Small intestine (tissue), 7 donors: ENCODE measurements around the gene CEP131. TPM values are rescaled to one million over a fixed set of nuclear protein-coding genes. Genes with fewer than 3 reads are reported as not detected.

ENCODE experiments used
- DNase-seq, 2 donors: peaks; one replicate each; pipeline versions ENCODE4 v3.0.0 to v3.0.0-alpha.2; 2013
- FAIRE-seq: peaks from 2 replicates; lab custom pipeline; 2012; peaks lifted over from hg19 to GRCh38; lab: Jason Lieb, UNC
- H3K27ac ChIP-seq, 3 donors: one replicate each; pipeline ENCODE4 v1.5.1; 2013; ENCODE audit warnings: low read length in 2 of 3, mild to moderate bottlenecking in 2 of 3, control low read depth in 1 of 3, inconsistent platforms in 1 of 3, low read depth in 1 of 3, moderate library complexity in 1 of 3
- H3K27me3 ChIP-seq, 3 donors: one replicate each; pipeline ENCODE4 v1.6.1; 2013; ENCODE audit warnings: low read length in 3 of 3, inconsistent platforms in 1 of 3; ENCODE audit not compliant: control insufficient read depth in 3 of 3, insufficient read depth in 3 of 3
- H3K36me3 ChIP-seq, 3 donors: one replicate each; pipeline ENCODE4 v1.6.1; 2013; ENCODE audit warnings: low read length in 3 of 3, inconsistent platforms in 1 of 3, low read depth in 1 of 3, mild to moderate bottlenecking in 1 of 3, moderate library complexity in 1 of 3; ENCODE audit not compliant: control insufficient read depth in 3 of 3, insufficient read depth in 2 of 3
- H3K4me1 ChIP-seq, 3 donors: one replicate each; pipeline ENCODE4 v1.6.1; 2013; ENCODE audit warnings: low read length in 2 of 3, inconsistent platforms in 1 of 3, low read depth in 1 of 3, mild to moderate bottlenecking in 1 of 3, moderate library complexity in 1 of 3; ENCODE audit not compliant: control insufficient read depth in 3 of 3, insufficient read depth in 2 of 3
- H3K4me3 ChIP-seq, 3 donors: one replicate each; pipeline ENCODE4 v1.5.1; 2013; ENCODE audit warnings: low read length in 3 of 3, control low read depth in 1 of 3, inconsistent platforms in 1 of 3, low read depth in 1 of 3, mild to moderate bottlenecking in 1 of 3, moderate library complexity in 1 of 3
- H3K9me3 ChIP-seq, 2 donors: one replicate each; pipeline ENCODE4 v1.6.1; 2013; ENCODE audit warnings: low read depth in 1 of 2, low read length in 1 of 2; ENCODE audit not compliant: control insufficient read depth in 2 of 2, insufficient read depth in 1 of 2
- WGBS, 3 donors: extraction: QIAGEN DNeasy Blood & Tissue Kit; methylation state at CpG; one replicate each; pipeline ENCODE4 v1.1.7; 2013; 5-methylcytosine and 5-hydroxymethylcytosine counted together
- polyA plus RNA-seq, 4 donors: library from polyadenylated mRNA; stranded (reverse) in 3 of 4; unstranded in 1 of 4; fragments of 200-250 nt in 3 of 4; fragments of 120-200 nt in 1 of 4; gene quantifications; one replicate each; pipeline versions ENCODE4 v1.2.1 to v1.2.3, GENCODE V29; 2013
- donor health status: healthy with polysubstance abuse.
- donor health status: control.
- donor health status: control.
- donor health status: Bipolar disorder and iron deficiency.
- donor health status: healthy.

Gene CEP131
- polyA plus RNA-seq, 4 donors, result 4.0 to 8.8 (median 6.6) TPM

- Histone ChIP-seq H3K4me1 (peaks cover 0 to 17% (median 0%) of the 10 kb centered on the region in 3 donors), H3K27ac (no peak overlapping the region), H3K9me3 (peaks cover 0 to 21% of the 10 kb centered on the region in 2 donors), H3K27me3 (no peaks in the 10 kb centered on the region), H3K36me3 (peaks cover 0 to 2% (median 0%) of the 10 kb centered on the region in 3 donors), H3K4me3 (no peak overlapping the region)
- FAIRE-seq (no peak), DNase-seq (no peak)
- WGBS, 3 donors, result 41 to 73% (median 62%) methylated on average over 23 to 25 of the region's 25 CpGs
These were observed 44.4 kb downstream of the CEP131 start for GRCh38 chr17:81178136-81179091.

- Histone ChIP-seq H3K4me1 (peaks cover 0 to 21% (median 0%) of the 10 kb centered on the region in 3 donors), H3K36me3 (peaks cover 0 to 2% (median 0%) of the 10 kb centered on the region in 3 donors), H3K4me3 (no peak overlapping the region), H3K27me3 (no peaks in the 10 kb centered on the region), H3K9me3 (peaks cover 0 to 30% of the 10 kb centered on the region in 2 donors), H3K27ac (no peak overlapping the region)
- DNase-seq (no peak), FAIRE-seq (no peak)
- 86 to 98% (median 91%) methylated on average over 7 of the region's 7 CpGs for WGBS, 3 donors
These were observed 46.1 kb downstream of the CEP131 start for GRCh38 chr17:81176666-81177065.

DNA sequence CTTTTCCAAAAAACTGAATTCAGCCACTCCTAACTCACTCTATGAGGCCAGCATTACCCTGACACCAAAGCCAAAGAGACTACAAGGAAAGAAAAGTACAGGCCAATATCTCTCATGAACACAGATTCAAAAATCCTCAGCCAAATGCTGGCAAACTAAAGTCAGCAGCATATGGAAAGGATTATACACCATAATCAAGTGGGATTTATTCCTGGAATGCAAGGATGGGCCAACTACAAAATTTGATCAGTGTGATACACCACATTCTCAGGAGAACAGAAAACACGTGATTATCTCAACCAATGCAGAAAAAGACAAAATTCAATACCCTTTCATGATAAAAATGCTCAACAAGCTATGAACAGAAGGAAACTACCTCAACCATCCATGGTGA lies 49.0 kb downstream of the CEP131 start:
- Histone ChIP-seq H3K9me3 (peaks cover 0 to 30% of the 10 kb centered on the region in 2 donors), H3K36me3 (peaks cover 0 to 4% (median 0%) of the 10 kb centered on the region in 3 donors), H3K27ac (no peak overlapping the region), H3K4me3 (no peak overlapping the region), H3K27me3 (no peaks in the 10 kb centered on the region), H3K4me1 (peaks cover 0 to 12% (median 0%) of the 10 kb centered on the region in 3 donors)
- 76 to 82% (median 82%) methylated on average over 1 of the region's 1 CpG for WGBS, 3 donors
- no peak for DNase-seq
- no peak for FAIRE-seq

DNA sequence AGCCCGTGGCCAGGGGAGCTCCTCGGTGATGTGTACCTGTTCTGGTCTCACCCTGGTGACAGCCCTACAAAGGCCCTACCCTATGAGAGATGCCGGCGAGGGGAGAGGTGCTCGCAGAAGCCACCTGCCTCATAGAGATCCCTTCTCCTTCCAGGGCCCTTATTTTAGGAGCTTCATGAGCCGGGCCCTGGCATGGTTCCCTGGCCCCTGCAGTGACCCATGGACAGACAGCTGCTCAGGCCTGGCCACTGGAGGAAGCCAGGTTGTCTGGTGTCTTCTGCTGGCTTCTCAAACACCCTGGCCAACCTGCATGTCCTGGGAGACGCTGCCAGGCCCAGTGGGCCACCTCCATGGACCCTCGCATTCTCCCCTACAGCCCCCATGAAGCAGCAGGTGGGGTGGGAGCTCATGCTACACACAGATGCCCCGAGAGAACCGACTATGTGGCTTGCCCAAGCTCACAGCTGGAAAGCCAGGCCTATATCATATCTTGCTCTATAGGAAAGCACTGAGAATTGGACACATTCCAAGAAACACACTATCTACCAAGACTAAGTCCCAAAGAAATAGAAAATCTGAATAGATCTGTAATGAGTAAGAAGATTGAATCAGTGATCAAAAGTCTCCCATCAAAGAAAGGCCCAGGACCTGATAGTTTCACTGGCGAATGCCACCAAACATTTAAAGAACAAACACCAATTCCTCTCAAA lies 49.6 kb downstream of the CEP131 start:
- WGBS, 3 donors, result 72 to 87% (median 77%) methylated on average over 11 of the region's 11 CpGs
- Histone ChIP-seq H3K4me1 (peaks cover 0 to 7% (median 0%) of the 10 kb centered on the region in 3 donors), H3K27me3 (no peaks in the 10 kb centered on the region), H3K9me3 (peaks cover 0 to 30% of the 10 kb centered on the region in 2 donors), H3K36me3 (peaks cover 0 to 8% (median 0%) of the 10 kb centered on the region in 3 donors), H3K27ac (no peak overlapping the region), H3K4me3 (no peak overlapping the region)
- FAIRE-seq, result no peak
- no peak for DNase-seq

DNA sequence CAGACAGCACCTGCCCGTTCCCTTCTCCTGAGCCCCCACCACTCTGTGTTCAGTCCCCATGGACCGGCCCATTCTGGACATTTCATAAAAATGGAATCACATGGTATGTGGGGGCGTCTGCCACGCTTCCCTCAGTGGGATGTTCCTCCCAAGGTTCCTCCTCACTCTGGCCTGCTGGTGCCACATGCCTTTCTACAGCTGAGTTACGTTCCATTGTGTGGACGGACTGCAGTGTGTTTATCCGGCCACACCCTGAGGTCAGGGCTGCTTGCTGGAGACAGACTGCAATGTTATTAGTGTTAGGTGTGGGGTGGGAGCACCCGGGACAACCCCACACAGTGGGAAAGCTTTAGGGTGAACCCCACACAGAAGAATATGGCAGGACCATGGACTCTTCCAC lies 50.8 kb downstream of the CEP131 start:
- WGBS, 3 donors, result 27 to 57% (median 41%) methylated on average over 8 of the region's 8 CpGs
- no peaks in the 10 kb centered on the region for H3K27me3 ChIP-seq
- FAIRE-seq (no peak), DNase-seq (no peak)
- H3K4me3 ChIP-seq, result no peak overlapping the region
- H3K9me3 ChIP-seq, result peaks cover 0 to 27% of the 10 kb centered on the region in 2 donors
- peaks cover 0 to 18% (median 0%) of the 10 kb centered on the region in 3 donors for H3K4me1 ChIP-seq
- no peak overlapping the region for H3K27ac ChIP-seq
- H3K36me3 ChIP-seq, result peaks cover 0 to 17% (median 0%) of the 10 kb centered on the region in 3 donors

DNA sequence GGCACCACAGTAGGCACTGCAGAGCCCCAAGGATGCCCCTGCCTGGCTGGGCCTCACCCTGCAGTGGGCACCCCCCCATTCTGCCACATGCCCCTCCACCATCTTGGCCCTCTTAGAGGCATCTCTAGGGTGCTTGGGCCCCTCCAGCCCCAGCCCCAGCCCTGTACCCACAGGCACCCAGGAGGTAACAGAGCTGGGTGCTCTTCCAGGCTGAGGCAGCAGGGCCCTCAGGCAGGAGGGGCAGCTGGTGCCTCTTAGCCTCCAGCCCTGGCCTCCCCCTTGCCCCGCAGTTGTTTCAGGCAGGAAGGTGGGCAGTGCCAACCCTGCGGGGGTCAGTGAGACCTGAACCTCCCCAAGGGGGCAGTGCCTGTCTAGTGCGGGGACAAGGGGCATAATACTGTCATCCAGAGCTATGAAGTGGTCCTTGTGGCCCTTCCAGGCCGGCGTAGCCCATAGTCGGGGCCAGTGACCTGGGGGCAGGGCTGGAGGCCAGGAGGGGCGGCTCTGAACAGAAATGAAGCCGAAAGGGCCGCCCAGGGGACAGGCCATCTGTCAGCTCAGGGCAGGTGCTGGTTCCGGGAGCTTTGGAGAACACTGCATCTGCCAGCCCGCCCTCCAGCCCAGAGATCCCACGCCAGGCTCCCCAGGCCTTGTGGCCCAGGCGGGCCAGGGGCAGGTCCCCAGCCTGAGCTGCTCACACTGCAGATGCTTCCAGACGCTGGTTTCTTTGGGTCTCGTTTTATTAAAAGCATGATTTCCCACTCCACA lies 51.9 kb downstream of the CEP131 start:
- Histone ChIP-seq H3K27me3 (no peaks in the 10 kb centered on the region), H3K27ac (no peak overlapping the region), H3K4me1 (peaks cover 0 to 23% (median 0%) of the 10 kb centered on the region in 3 donors), H3K4me3 (no peak overlapping the region), H3K36me3 (peaks cover 0 to 17% (median 0%) of the 10 kb centered on the region in 3 donors), H3K9me3 (peaks cover 0 to 21% of the 10 kb centered on the region in 2 donors)
- 60 to 87% (median 80%) methylated on average over 12 to 15 of the region's 15 CpGs for WGBS, 3 donors
- DNase-seq, result no peak
- no peak for FAIRE-seq

DNA sequence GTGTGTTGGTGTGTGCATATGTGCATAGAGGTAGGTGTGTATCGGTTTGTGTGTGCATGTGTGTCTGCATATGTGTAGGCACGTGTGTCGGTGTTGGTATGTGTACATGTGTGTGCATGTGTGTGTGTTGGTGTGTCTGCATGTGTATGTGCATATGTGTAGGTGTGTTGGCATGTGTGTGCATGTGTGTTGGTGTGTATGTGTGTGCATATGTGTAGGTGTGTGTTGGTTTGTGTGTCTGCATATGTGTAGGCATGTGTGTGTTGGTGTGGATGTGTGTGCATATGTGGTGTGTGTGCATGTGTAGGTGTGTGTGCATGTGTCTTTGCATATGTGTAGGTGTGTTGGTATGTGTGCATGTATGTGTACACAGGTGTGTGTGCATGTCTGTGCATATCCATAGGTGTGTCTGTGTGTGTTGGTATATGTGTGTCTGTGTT lies 52.9 kb downstream of the CEP131 start:
- H3K4me1 ChIP-seq, result peaks cover 0 to 29% (median 0%) of the 10 kb centered on the region in 3 donors
- peaks cover 0 to 21% of the 10 kb centered on the region in 2 donors for H3K9me3 ChIP-seq
- DNase-seq (no peak), FAIRE-seq (no peak)
- no peaks in the 10 kb centered on the region for H3K27me3 ChIP-seq
- no peak overlapping the region for H3K4me3 ChIP-seq
- H3K36me3 ChIP-seq, result peaks cover 0 to 17% (median 0%) of the 10 kb centered on the region in 3 donors
- 77 to 92% (median 88%) methylated on average over 3 of the region's 3 CpGs for WGBS, 3 donors
- H3K27ac ChIP-seq, result no peak overlapping the region
